GM10248 (cell line): ENCODE data around the gene VAC14.
"Not testable (repeated sequence)": the region's sequence is repeated elsewhere in the genome, so short reads cannot be mapped to it uniquely, and the experiment has no call there.

ENCODE experiments used
- CTCF ChIA-PET: fragments of 300-600 bp; sonication (Branson Sonifier 250); formaldehyde crosslinking; extraction: SDS; loops from one replicate; lab custom pipeline; 2021; ENCODE audit warnings: antibody characterized with exemption; lab: Yijun Ruan, JAX
- POLR2A ChIA-PET: fragments of 350-650 bp; sonication (Branson Sonifier 250); formaldehyde crosslinking; extraction: SDS; loops from one replicate; lab custom pipeline; 2020; ENCODE audit warnings: antibody characterized with exemption; lab: Yijun Ruan, JAX
- DNase-seq: peaks from one replicate; pipeline ENCODE4 v3.0.0; 2012; ENCODE audit errors: extremely low spot score
- TF ChIP-seq, protein P1 (sequence below): IDR thresholded peaks from 2 replicates; pipeline ENCODE4 v1.5.1; 2012; ENCODE audit warnings: mild to moderate bottlenecking, low read depth; ENCODE audit errors: extremely low read depth, missing control alignments, control extremely low read depth

Gene VAC14

DNA sequence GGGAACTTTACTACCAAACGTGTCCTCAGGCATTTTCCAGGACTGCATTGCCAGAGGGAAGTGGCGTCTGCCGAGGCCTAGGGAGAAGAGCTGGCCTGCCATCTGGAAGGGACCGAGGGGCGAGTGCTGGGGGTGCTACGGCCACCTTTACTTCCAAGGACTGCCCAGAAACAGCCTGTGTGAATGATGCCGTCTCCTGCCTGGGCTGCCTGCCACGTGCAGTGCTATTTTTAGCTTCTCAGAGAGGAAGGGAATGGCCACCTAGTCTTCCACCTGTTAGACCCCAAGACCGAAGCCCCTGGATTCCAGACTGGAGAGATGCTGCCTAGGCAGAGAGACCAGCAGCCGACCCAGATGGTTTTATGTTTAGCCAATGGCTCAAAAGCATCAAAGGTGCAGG, 57.2 kb downstream of the VAC14 start:
- no peak for DNase-seq
- CTCF ChIA-PET: interaction anchor here (1.1 to 1.7 kb wide), 3 partner anchors 15 to 28 kb away, joined by 3 to 5 read pairs (median 5); no protein-coding TSS in a partner anchor
- POLR2A ChIA-PET: no interaction called here
- TF ChIP-seq, protein P1, sequence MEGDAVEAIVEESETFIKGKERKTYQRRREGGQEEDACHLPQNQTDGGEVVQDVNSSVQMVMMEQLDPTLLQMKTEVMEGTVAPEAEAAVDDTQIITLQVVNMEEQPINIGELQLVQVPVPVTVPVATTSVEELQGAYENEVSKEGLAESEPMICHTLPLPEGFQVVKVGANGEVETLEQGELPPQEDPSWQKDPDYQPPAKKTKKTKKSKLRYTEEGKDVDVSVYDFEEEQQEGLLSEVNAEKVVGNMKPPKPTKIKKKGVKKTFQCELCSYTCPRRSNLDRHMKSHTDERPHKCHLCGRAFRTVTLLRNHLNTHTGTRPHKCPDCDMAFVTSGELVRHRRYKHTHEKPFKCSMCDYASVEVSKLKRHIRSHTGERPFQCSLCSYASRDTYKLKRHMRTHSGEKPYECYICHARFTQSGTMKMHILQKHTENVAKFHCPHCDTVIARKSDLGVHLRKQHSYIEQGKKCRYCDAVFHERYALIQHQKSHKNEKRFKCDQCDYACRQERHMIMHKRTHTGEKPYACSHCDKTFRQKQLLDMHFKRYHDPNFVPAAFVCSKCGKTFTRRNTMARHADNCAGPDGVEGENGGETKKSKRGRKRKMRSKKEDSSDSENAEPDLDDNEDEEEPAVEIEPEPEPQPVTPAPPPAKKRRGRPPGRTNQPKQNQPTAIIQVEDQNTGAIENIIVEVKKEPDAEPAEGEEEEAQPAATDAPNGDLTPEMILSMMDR: no peak

DNA sequence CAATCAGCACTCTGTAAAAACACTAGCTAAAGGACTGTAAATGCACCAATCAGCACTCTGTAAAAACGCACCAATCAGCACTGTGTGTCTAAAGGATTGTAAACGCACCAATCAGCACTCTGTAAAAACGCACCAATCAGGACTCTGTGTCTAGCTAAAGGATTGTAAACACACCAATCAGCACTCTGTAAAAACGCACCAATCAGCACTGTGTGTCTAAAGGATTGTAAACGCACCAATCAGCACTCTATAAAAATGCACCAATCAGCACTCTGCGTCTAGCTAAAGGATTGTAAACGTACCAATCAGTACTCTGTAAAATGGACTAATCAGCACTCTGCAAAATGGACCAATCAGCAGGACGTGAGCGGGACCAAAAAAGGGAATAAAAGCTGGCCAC, 58.0 kb downstream of the VAC14 start:
- DNase-seq, POLR2A ChIA-PET: not testable (repeated sequence)
- CTCF ChIA-PET: interaction anchor here (1.1 to 1.7 kb wide), 2 partner anchors 15 to 28 kb away, joined by 3 to 5 read pairs; no protein-coding TSS in a partner anchor

DNA sequence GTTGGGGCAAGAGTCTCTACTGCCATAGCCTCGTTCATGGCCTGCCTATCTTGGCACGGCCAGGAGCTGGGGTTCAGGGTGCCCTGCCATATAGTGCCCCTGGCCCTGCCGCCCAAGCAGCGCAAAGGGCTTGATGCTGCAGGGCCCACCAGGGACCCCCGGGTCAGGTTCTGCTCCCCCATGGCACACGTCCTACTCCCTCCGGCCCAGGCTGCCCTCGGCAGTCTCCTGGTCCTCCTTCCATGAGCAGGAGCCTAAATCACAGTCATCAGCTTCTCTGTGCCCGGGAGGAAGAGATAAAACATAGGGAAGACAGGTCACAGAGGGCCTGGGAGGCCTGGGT, 59.2 kb downstream of the VAC14 start:
- DNase-seq: no peak
- ChIA-PET CTCF (interaction anchor here (1.2 to 1.5 kb wide), 2 partner anchors 9 to 30 kb away, joined by 3 to 5 read pairs; no protein-coding TSS in a partner anchor), POLR2A (interaction anchor here (1.1 kb wide), 1 partner anchor 360 kb away, joined by 3 read pairs; no protein-coding TSS in a partner anchor)
- TF ChIP-seq, protein P1: no peak

DNA sequence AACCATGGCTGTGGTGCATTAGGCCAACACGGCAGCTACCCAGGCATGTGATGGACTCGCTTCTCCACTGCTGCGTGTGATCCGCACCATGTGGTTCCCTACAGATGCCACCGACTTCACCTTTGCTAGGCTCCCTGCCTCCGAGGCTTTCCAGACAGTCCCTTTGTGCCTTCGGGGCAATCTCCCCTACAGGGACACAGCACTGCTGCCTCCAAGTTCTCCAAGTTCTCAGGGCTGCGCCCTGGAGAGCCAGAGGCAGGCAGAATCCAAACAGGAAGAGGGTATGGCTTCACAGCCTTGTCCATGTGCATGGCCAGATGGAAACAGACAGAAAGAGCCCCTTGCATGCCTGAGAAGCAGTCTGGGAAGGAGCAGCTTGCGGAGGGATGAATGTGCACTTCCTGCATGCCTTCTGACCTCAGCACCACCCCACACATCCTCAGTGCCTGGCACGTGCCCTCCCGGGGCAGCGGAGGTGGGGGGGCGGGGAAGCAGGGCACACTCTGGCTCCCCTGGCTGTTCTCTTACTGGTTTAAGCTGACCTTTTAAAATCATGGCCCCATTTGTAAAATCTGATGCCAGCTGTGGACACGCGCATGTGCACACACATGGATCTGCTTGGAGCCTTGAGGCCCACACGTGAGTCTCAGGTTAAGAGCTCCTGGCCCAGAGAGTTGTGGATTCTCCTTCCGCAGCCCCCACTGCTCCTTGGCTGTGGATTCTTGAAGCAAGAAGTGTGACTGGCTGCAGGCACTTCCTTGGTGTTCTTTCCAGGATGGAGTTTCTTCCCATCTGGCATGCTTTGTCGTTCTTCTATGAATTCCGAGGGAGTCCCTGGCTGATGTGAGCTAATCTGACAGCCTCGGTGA, 59.8 kb downstream of the VAC14 start:
- no peak for DNase-seq
- POLR2A ChIA-PET: interaction anchor here (1.1 kb wide), 1 partner anchor 360 kb away, joined by 3 read pairs; no protein-coding TSS in a partner anchor
- TF ChIP-seq, protein P1: no peak
- CTCF ChIA-PET: interaction anchor here (1.2 to 1.5 kb wide), 2 partner anchors 10 to 30 kb away, joined by 3 to 5 read pairs; no protein-coding TSS in a partner anchor

DNA sequence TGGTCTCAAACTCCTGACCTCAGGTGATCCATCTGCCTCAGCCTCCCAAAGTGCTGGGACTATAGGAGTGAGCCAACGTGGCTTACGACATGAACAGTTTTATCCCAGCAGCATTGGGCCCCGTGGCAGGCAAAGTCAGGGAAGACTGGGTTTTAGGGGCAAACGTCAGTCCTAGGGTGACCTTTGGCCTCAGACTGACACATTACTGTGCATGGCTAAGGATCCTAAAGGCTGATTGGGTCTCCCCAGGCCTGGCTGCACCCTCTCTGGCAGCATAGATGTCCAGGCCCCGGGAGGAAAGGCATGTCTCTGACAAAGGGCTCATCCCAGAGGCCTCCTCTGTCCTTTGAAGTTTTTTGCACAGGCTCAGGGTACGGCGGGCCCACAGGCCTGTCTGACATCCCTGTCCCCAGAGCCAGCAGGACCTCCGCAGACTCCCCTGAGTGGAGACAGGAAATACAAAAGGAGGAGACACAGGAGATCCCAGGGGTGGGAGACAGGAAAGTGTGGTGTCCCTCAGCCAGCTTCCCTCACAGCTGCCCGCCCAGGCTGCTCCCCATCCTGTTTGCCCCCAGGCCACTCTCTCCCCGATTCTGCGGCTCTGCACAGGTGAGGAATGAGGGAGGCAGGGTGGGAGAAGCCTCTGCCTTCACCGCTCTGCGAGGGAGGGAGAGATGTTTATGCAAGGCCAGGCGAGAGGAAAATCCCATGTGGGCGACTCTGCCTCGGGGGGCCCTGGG, 60.6 kb downstream of the VAC14 start:
- ChIA-PET POLR2A (no interaction called here), CTCF (interaction anchor here (1.5 to 1.8 kb wide), 2 partner anchors 25 to 31 kb away, joined by 4 to 5 read pairs; no protein-coding TSS in a partner anchor)
- TF ChIP-seq, protein P1: no peak
- DNase-seq: no peak

DNA sequence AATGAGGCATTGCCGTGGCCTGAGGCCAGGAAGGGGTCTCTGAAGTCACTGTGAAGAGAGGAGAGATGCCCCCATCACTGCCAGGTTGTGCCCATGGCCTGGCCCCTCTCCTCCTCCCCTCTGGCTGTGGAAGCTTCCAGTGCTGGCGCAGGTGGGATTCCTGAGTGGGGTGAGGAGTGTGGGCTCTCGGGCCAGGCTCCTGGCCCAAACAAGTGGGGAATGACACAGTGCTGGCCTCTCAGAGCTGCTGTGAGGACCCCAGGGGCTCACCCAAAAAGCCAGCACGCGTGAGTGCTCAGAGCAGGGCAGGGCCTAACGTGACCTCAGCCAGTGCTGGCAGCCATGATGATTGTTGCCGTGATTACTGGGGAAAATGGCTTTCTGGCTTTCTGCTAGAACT, 61.6 kb downstream of the VAC14 start:
- CTCF ChIA-PET: interaction anchor here (1.4 to 2.2 kb wide), 6 partner anchors 11 to 249 kb away, joined by 3 to 7 read pairs (median 4); no protein-coding TSS in a partner anchor
- TF ChIP-seq, protein P1: no peak
- POLR2A ChIA-PET: no interaction called here
- no peak for DNase-seq
